K562 (cell line): ENCODE results near the gene KCP. TPM values are rescaled to one million over a fixed set of nuclear protein-coding genes. Genes with fewer than 3 reads are reported as not detected.

Source experiments
- AFF4 ChIP-seq: sonication (generic); formaldehyde crosslinking; IDR thresholded peaks from 2 replicates; pipeline ENCODE4 v1.8.0; 2023; ENCODE audit warnings: mild to moderate bottlenecking, missing genetic modification reagents
- CBX5 ChIP-seq: IDR thresholded peaks from 2 replicates; pipeline ENCODE4 v1.6.1; 2014; ENCODE audit warnings: low read depth, borderline replicate concordance
- GTF3C2 ChIP-seq: IDR thresholded peaks from 3 replicates; pipeline ENCODE4 v1.6.1; 2011; ENCODE audit warnings: borderline replicate concordance, mild to moderate bottlenecking, moderate library complexity; ENCODE audit not compliant: insufficient read length; ENCODE audit errors: extremely low read depth
- MED1 ChIP-seq: sonication (generic); formaldehyde crosslinking; IDR thresholded peaks from 2 replicates; pipeline ENCODE4 v1.8.1; 2023; ENCODE audit warnings: missing genetic modification reagents, borderline replicate concordance
- POLR2B ChIP-seq: fragments of 450-650 bp; IDR thresholded peaks from 2 replicates; pipeline ENCODE4 v1.6.1; 2018; ENCODE audit warnings: low read depth; ENCODE audit not compliant: partially characterized antibody
- RBM34 ChIP-seq: fragments of 200-400 bp; formaldehyde crosslinking; IDR thresholded peaks from 2 replicates; pipeline ENCODE4 v1.6.1; 2018; ENCODE audit warnings: low read length, borderline replicate concordance; ENCODE audit not compliant: insufficient read depth
- SIX5 ChIP-seq, 2 experiments: IDR thresholded peaks; 2 replicates each; pipeline ENCODE4 v1.6.1; 2011; ENCODE audit warnings: low read length in 2 of 2, borderline replicate concordance in 1 of 2, low read depth in 1 of 2, mild to moderate bottlenecking in 1 of 2, moderate library complexity in 1 of 2; ENCODE audit not compliant: insufficient read depth in 1 of 2
- SRSF9 ChIP-seq: fragments of 200-400 bp; formaldehyde crosslinking; IDR thresholded peaks from 2 replicates; pipeline ENCODE4 v1.6.1; 2017; ENCODE audit warnings: low read depth, low read length, borderline replicate concordance
- TAF1 ChIP-seq: IDR thresholded peaks from 2 replicates; pipeline ENCODE4 v1.6.1; 2011; ENCODE audit warnings: mild to moderate bottlenecking, low read length, moderate library complexity; ENCODE audit not compliant: insufficient read depth, control insufficient read depth, severe bottlenecking; ENCODE audit errors: extremely low read depth
- THRAP3 ChIP-seq: fragments of 450-650 bp; IDR thresholded peaks from 2 replicates; pipeline ENCODE4 v1.6.1; 2016; ENCODE audit warnings: mild to moderate bottlenecking, inconsistent platforms, borderline replicate concordance
- ZNF217 ChIP-seq: sonication (generic); formaldehyde crosslinking; IDR thresholded peaks from 2 replicates; pipeline ENCODE4 v1.8.0; 2022; ENCODE audit warnings: mild to moderate bottlenecking, missing genetic modification reagents
- ZNF507 ChIP-seq: conservative IDR thresholded peaks from 2 replicates; pipeline ENCODE4 v1.6.1; 2017; ENCODE audit warnings: missing genetic modification characterization, missing compliant biosample characterization
- ZNF586 ChIP-seq: fragments of 450-650 bp; formaldehyde crosslinking; conservative IDR thresholded peaks from 2 replicates; pipeline ENCODE4 v1.4.0; 2020; ENCODE audit warnings: mild to moderate bottlenecking, moderate library complexity
- ZSCAN29 ChIP-seq: fragments of 450-650 bp; IDR thresholded peaks from 2 replicates; pipeline ENCODE4 v1.6.1; 2017
- polyA plus RNA-seq, 8 experiments: library from polyadenylated mRNA; depleted of rRNA in 4 of 8; stranded (reverse) in 5 of 8; unstranded in 3 of 8; fragments of >200 nt; fragmentation: Nextera tagmentation in 2 of 8; fragmentation: Illumina TruSeq in 1 of 8; extraction: Ambion mirVana in 2 of 8; extraction: Trizol in 1 of 8; gene quantifications; 2 replicates each; pipeline versions ENCODE4 v1.2.1 to v1.2.3, GENCODE V29; 2011 to 2014; ENCODE audit warnings: inconsistent platforms in 1 of 8, missing spikeins in 1 of 8
- total RNA-seq, 7 experiments: library from RNA; depleted of rRNA in 6 of 7; stranded (reverse); fragments of >200 nt in 6 of 7; fragmentation: Illumina TruSeq in 2 of 7; extraction: Trizol in 2 of 7; gene quantifications; 2 replicates each; pipeline versions ENCODE4 v1.2.1 to v1.2.3, GENCODE V29; 2011 to 2021; ENCODE audit warnings: low replicate concordance in 1 of 7
- TF ChIP-seq, protein P1 (sequence below): fragments of 450-650 bp; formaldehyde crosslinking; IDR thresholded peaks from 2 replicates; pipeline ENCODE4 v1.4.0; 2022; ENCODE audit warnings: missing genetic modification characterization
- TF ChIP-seq, protein P2 (sequence below): fragments of 450-650 bp; formaldehyde crosslinking; IDR thresholded peaks from 2 replicates; pipeline ENCODE4 v1.4.0; 2020; ENCODE audit warnings: mild to moderate bottlenecking, moderate library complexity

KCP gene
- total and polyA plus RNA-seq, 9 of the 15 experiments (the other 6 are each of a cell fraction or from before 2014, with no cell fraction given), result 0.06 to 0.17 (median 0.12) TPM; not detected in 3

DNA sequence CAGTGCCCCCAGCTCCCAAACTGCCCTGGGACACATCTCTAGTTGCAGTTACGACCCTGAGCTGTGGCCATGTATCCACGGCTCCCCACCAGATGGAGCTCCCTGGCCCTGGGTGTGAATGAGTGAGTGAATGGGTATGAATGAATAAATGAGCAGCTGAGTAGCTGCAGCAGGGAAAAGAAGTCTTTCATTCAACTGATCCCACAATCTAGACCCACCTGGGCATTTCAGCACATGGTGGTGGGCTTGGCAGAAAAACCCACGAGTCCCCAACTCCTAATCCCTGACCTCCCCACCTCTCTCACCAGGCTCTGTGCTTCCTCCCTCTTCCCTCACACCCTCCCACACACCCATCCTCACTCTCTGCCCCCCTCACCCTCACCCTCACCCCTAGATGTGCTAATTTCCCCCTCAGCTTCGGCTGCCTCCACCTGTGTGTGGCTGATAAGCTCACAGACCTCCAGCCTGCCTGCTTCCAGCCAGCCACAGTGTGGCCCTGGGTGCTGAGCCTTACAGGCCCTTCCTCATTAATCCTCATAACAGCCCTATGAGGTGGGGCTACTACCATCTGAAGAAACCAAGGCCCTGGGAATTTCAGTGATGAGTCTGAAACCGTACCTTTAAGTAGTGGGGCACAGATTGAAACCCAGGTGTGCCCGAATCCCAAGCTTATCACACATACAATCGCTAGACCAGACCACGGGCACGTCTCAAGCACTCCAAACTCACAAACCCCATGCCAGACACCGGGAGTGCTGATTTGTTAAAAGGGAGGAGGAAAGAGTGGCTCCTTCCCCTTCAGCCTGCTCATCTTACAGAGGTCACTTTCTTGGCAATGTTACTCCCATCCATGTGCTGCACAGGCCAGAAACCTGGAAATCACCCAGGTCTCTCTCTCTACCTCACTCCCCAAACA lies 50.1 kb downstream of the KCP start (continued):
- TF ChIP-seq TAF1 (peak; percentile 60), ZNF507 (no peak), SRSF9 (no peak), RBM34 (no peak), ZNF217 (no peak), POLR2B (peak; percentile 85), ZNF586 (CRISPR knock-in tag) (no peak), ZSCAN29 (no peak; the same call in 1 of the 2 replicates), MED1 (no peak), THRAP3 (no peak), SIX5 (IDR thresholded peaks at IDR 0.05; ENCODE audit: borderline replicate concordance in 1 of 2, insufficient read depth in 1 of 2, low read depth in 1 of 2, low read length in 2 of 2) (no peak), GTF3C2 (no peak), CBX5 (peak; percentile 76; the same call in 1 of the 2 replicates), AFF4 (CRISPR knock-in tag) (no peak)
- TF ChIP-seq, protein P1, sequence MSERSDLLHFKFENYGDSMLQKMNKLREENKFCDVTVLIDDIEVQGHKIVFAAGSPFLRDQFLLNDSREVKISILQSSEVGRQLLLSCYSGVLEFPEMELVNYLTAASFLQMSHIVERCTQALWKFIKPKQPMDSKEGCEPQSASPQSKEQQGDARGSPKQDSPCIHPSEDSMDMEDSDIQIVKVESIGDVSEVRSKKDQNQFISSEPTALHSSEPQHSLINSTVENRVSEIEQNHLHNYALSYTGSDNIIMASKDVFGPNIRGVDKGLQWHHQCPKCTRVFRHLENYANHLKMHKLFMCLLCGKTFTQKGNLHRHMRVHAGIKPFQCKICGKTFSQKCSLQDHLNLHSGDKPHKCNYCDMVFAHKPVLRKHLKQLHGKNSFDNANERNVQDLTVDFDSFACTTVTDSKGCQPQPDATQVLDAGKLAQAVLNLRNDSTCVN (CRISPR knock-in tag), result peak; percentile 89; the same call in 1 of the 2 replicates
- TF ChIP-seq, protein P2, sequence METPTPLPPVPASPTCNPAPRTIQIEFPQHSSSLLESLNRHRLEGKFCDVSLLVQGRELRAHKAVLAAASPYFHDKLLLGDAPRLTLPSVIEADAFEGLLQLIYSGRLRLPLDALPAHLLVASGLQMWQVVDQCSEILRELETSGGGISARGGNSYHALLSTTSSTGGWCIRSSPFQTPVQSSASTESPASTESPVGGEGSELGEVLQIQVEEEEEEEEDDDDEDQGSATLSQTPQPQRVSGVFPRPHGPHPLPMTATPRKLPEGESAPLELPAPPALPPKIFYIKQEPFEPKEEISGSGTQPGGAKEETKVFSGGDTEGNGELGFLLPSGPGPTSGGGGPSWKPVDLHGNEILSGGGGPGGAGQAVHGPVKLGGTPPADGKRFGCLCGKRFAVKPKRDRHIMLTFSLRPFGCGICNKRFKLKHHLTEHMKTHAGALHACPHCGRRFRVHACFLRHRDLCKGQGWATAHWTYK (CRISPR knock-in tag), result peak; percentile 55; the same call in 1 of the 2 replicates
